Esophagus muscularis mucosa (tissue), 3 donors: ENCODE measurements around the gene XPC.

Experiments
- POLR2A ChIP-seq: fragments of 450-650 bp; IDR thresholded peaks from one replicate; pipeline ENCODE4 v1.6.1; 2017; ENCODE audit warnings: antibody characterized with exemption, moderate library complexity, mild to moderate bottlenecking, low read depth
- TF ChIP-seq, protein P1 (sequence below), 3 experiments: fragments of 200-600 bp in 2 of 3; fragments of 450-650 bp in 1 of 3; sonication (generic) in 2 of 3; IDR thresholded peaks; one replicate each; pipeline ENCODE4 v1.5.1; 2017 to 2019; ENCODE audit warnings: antibody characterized with exemption in 3 of 3, mild to moderate bottlenecking in 2 of 3, moderate library complexity in 1 of 3

DNA sequence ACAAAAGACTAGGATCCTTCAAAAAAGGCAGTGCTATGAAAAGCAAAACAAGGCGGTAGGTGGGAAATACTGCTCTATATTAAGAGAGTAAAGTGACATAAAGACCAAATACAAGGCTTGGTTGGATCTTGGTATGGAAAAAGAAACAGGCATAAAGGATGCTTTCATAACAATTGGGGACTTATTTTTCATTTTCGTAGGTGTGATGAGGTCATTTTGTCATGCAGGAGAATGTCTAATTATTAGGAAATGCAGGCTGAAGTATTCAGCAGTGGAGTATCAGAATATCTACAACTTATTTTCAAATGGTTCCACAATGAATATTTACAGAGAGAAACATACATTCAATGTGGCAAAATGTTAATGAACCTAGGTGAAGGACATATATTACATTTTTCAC is 9.0 kb downstream of the XPC start:
- no peak for TF ChIP-seq POLR2A
- TF ChIP-seq, protein P1, sequence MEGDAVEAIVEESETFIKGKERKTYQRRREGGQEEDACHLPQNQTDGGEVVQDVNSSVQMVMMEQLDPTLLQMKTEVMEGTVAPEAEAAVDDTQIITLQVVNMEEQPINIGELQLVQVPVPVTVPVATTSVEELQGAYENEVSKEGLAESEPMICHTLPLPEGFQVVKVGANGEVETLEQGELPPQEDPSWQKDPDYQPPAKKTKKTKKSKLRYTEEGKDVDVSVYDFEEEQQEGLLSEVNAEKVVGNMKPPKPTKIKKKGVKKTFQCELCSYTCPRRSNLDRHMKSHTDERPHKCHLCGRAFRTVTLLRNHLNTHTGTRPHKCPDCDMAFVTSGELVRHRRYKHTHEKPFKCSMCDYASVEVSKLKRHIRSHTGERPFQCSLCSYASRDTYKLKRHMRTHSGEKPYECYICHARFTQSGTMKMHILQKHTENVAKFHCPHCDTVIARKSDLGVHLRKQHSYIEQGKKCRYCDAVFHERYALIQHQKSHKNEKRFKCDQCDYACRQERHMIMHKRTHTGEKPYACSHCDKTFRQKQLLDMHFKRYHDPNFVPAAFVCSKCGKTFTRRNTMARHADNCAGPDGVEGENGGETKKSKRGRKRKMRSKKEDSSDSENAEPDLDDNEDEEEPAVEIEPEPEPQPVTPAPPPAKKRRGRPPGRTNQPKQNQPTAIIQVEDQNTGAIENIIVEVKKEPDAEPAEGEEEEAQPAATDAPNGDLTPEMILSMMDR (IDR thresholded peaks at IDR 0.05), result no peak
